NCI-H526 (cell line): Measurements from ENCODE around the gene ANKRD33B.

Source experiments
- DNase-seq, 2 experiments: peaks; one replicate each; lab custom pipeline; 2025; lab: John Stamatoyannopoulos, UW

The ANKRD33B gene

GRCh38 chr5:10578293-10578665, 14.4 kb downstream of the ANKRD33B start:
- DNase-seq = no peak

- no peak for DNase-seq
Measured at GRCh38 chr5:10578869-10579268, 15.0 kb downstream of the ANKRD33B start.

- DNase-seq = no peak
Measured at GRCh38 chr5:10579536-10580521, 16.0 kb downstream of the ANKRD33B start.

GRCh38 chr5:10580531-10581423, 16.9 kb downstream of the ANKRD33B start:
- DNase-seq = no peak

- no peak for DNase-seq
Measured at GRCh38 chr5:10581424-10581748, 17.5 kb downstream of the ANKRD33B start.

- DNase-seq = no peak
Measured at GRCh38 chr5:10581867-10582511, 18.1 kb downstream of the ANKRD33B start.

- no peak for DNase-seq
Measured at GRCh38 chr5:10582512-10582897, 18.6 kb downstream of the ANKRD33B start.

GRCh38 chr5:10583663-10584572, 20.0 kb downstream of the ANKRD33B start:
- peak in 1 of 2 experiments; percentile 37 for DNase-seq

- no peak for DNase-seq
Measured at GRCh38 chr5:10584714-10585517, 21.0 kb downstream of the ANKRD33B start.

- no peak for DNase-seq
Measured at GRCh38 chr5:10585518-10585915, 21.6 kb downstream of the ANKRD33B start.

GRCh38 chr5:10586008-10586407, 22.1 kb downstream of the ANKRD33B start:
- no peak for DNase-seq

- DNase-seq = peak; percentile 86 to 90
Measured at GRCh38 chr5:10586555-10586954, 22.7 kb downstream of the ANKRD33B start.

- no peak for DNase-seq
Measured at GRCh38 chr5:10588109-10588775, 24.4 kb downstream of the ANKRD33B start.

- peak; percentile 52 to 75 for DNase-seq
Measured at GRCh38 chr5:10588779-10589447, 25.0 kb downstream of the ANKRD33B start.

GRCh38 chr5:10590226-10590999, 26.5 kb downstream of the ANKRD33B start:
- DNase-seq = peak in 1 of 2 experiments; percentile 38

- DNase-seq = no peak
Measured at GRCh38 chr5:10591159-10591558, 27.3 kb downstream of the ANKRD33B start.

- DNase-seq = no peak
Measured at GRCh38 chr5:10591966-10592365, 28.1 kb downstream of the ANKRD33B start.

GRCh38 chr5:10592601-10593000, 28.7 kb downstream of the ANKRD33B start:
- no peak for DNase-seq
